ENCODE data around the gene TGFBI. TPM values are rescaled to one million over a fixed set of nuclear protein-coding genes. Genes with fewer than 3 reads are reported as not detected.

TGFBI gene
- total RNA-seq, 1 donor from 2014 or later, result 620 TPM

- peak overlapping the region; percentile 10 for H3K27ac Mint-ChIP-seq (ENCODE audit: unreplicated experiment)
- peaks cover 35% of the 10 kb centered on the region for H3K36me3 Mint-ChIP-seq (ENCODE audit: low read depth)
- H3K4me1 Mint-ChIP-seq (ENCODE audit: low read depth), result peaks cover 7% of the 10 kb centered on the region
- peaks cover 4% of the 10 kb centered on the region for H3K9me3 Mint-ChIP-seq (ENCODE audit: low read depth)
- no peaks in the 10 kb centered on the region for H3K27me3 Mint-ChIP-seq (ENCODE audit: low read depth)
- H3K4me3 Mint-ChIP-seq (ENCODE audit: unreplicated experiment), result no peak overlapping the region
- DNase-seq (ENCODE audit: low spot score), result no peak
- TF ChIP-seq, protein P1, sequence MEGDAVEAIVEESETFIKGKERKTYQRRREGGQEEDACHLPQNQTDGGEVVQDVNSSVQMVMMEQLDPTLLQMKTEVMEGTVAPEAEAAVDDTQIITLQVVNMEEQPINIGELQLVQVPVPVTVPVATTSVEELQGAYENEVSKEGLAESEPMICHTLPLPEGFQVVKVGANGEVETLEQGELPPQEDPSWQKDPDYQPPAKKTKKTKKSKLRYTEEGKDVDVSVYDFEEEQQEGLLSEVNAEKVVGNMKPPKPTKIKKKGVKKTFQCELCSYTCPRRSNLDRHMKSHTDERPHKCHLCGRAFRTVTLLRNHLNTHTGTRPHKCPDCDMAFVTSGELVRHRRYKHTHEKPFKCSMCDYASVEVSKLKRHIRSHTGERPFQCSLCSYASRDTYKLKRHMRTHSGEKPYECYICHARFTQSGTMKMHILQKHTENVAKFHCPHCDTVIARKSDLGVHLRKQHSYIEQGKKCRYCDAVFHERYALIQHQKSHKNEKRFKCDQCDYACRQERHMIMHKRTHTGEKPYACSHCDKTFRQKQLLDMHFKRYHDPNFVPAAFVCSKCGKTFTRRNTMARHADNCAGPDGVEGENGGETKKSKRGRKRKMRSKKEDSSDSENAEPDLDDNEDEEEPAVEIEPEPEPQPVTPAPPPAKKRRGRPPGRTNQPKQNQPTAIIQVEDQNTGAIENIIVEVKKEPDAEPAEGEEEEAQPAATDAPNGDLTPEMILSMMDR (IDR thresholded peaks at IDR 0.05), result peak; percentile 25
These were observed 35.7 kb downstream of the TGFBI start for GRCh38 chr5:136064510-136064909.

- no peak for DNase-seq (ENCODE audit: low spot score)
- Mint-ChIP-seq H3K4me3 (ENCODE audit: unreplicated experiment) (no peak overlapping the region), H3K9me3 (ENCODE audit: low read depth) (peaks cover 4% of the 10 kb centered on the region), H3K27ac (ENCODE audit: unreplicated experiment) (peak overlapping the region; percentile 64), H3K36me3 (ENCODE audit: low read depth) (peaks cover 28% of the 10 kb centered on the region), H3K4me1 (ENCODE audit: low read depth) (peaks cover 5% of the 10 kb centered on the region), H3K27me3 (ENCODE audit: low read depth) (no peaks in the 10 kb centered on the region)
- TF ChIP-seq, protein P1 (IDR thresholded peaks at IDR 0.05), result no peak
These were observed 36.8 kb downstream of the TGFBI start for GRCh38 chr5:136065588-136065987.

DNA sequence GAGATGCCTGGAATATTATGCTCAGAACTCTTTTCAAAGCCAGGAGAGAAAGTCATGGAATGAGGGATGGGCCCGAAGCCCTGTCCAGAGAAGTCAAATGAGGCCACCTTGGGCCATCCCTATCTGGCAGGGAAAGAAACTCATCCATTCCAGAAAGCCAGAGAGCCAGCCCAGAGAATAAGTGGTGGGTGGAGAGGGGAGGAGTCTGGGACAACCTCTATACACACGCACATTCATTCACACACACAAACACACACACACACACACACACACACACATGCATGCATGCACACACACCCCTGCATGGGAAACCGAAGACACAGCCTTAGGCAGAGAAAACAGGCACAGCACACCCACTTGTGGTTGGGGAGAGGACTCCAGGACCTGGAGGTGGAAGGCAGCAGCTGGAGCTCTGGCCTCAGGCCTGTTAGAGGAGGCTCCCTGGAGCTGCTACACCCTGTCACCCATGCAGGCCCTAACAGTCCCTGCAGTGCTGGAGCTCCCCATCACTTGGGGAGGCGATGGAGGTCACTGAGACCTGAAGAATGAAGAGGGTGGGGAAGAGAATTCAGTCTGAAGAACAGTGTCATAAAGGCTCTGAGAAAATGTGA is 38.0 kb downstream of the TGFBI start:
- peak overlapping the region; percentile 6 for H3K27ac Mint-ChIP-seq (ENCODE audit: unreplicated experiment)
- H3K27me3 Mint-ChIP-seq (ENCODE audit: low read depth), result no peaks in the 10 kb centered on the region
- TF ChIP-seq, protein P1 (IDR thresholded peaks at IDR 0.05), result peak; percentile 35

DNA sequence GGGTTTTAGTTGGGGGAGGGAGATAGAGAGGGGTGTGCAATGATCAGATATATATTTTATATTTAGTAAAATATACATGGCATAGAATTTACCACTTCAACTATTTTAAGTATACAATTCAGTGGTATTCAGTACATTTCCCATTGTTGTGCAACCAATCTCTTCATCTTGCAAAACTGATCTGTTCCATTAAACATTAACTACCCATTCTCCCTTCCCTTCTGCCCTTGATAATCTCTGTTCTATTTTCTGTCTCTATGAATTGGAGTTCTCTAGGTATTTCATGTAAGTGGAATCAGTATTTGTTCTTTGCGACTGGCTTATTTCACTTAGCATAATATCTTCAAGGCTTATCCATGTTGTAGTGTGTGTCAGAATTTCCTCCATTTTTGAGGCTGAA is 38.6 kb downstream of the TGFBI start:
- Mint-ChIP-seq H3K4me1 (ENCODE audit: low read depth) (peaks cover 5% of the 10 kb centered on the region), H3K36me3 (ENCODE audit: low read depth) (peaks cover 19% of the 10 kb centered on the region), H3K27me3 (ENCODE audit: low read depth) (no peaks in the 10 kb centered on the region), H3K4me3 (ENCODE audit: unreplicated experiment) (no peak overlapping the region), H3K9me3 (ENCODE audit: low read depth) (peaks cover 4% of the 10 kb centered on the region), H3K27ac (ENCODE audit: unreplicated experiment) (no peak overlapping the region)
- TF ChIP-seq, protein P1 (IDR thresholded peaks at IDR 0.05), result no peak
- no peak for DNase-seq (ENCODE audit: low spot score)

More for the DNA sequence above, 38.0 kb downstream of the TGFBI start:
- Mint-ChIP-seq H3K4me3 (ENCODE audit: unreplicated experiment) (no peak overlapping the region), H3K9me3 (ENCODE audit: low read depth) (peaks cover 4% of the 10 kb centered on the region), H3K4me1 (ENCODE audit: low read depth) (peaks cover 5% of the 10 kb centered on the region), H3K36me3 (ENCODE audit: low read depth) (peaks cover 20% of the 10 kb centered on the region)
- no peak for DNase-seq (ENCODE audit: low spot score)

DNA sequence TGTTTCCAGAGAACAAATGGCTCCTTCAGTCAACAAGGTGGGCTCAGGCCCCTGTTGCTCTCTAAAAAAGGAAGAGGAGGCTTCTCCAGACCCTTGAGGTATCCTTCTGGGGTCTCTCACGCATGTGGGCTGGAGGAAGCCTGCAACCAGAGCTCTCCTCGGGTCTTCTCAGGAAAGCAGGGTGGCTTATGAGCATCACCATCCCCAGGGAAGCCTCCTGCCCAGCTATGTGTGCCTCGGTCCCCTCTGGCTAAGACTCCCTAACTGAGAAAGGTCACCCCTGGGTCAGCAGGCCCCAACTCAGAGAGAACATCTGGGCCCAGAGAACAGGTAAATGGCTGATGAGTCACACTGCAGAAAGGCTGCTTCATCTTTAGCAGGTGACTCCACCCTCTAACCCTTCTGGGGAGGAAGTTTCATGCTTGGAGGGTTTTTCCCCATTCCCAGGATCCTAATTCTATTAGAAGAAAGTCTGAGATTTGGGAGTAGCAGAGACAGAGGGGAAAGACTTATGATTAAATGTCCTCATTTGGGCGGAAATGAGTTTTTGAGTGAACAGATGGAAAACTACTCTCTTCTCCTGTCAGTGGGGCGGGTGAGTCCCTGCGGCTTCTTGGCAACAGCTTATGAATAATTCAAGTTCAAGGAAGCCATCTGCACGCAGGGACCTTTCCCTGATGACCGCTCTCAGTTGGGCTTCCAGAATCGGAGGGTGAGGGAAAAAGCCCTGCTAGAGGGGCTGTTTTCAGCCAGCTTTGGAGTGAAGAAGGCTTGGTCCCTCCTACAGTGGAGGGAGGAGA is 41.9 kb downstream of the TGFBI start:
- Mint-ChIP-seq H3K4me1 (ENCODE audit: low read depth) (peaks cover 5% of the 10 kb centered on the region), H3K9me3 (ENCODE audit: low read depth) (peaks cover 4% of the 10 kb centered on the region), H3K4me3 (ENCODE audit: unreplicated experiment) (no peak overlapping the region), H3K36me3 (ENCODE audit: low read depth) (peaks cover 5% of the 10 kb centered on the region), H3K27me3 (ENCODE audit: low read depth) (no peaks in the 10 kb centered on the region), H3K27ac (ENCODE audit: unreplicated experiment) (no peak overlapping the region)
- TF ChIP-seq, protein P1 (IDR thresholded peaks at IDR 0.05), result no peak
- no peak for DNase-seq (ENCODE audit: low spot score)

Data from chondrocyte (in vitro differentiated cells).